Measurements from ENCODE around the gene ENPP5.

Gene ENPP5

GRCh38 chr6:46170357-46171289, at the start of gene ENPP5:
Gene ENPP5, minus strand, starts transcription at chr6:46170980. Its CDS starts 2,718 bp downstream, at chr6:46168262.
- DNase-seq (ENCODE audit: low read depth, low spot score) = no peak

GRCh38 chr6:46219661-46220060, 48.9 kb upstream of the ENPP5 start:
- no peak for DNase-seq (ENCODE audit: low read depth, low spot score)

- DNase-seq (ENCODE audit: low read depth, low spot score) = no peak
Observed at GRCh38 chr6:46218457-46218856, 47.7 kb upstream of the ENPP5 start.

- no peak for DNase-seq (ENCODE audit: low read depth, low spot score)
Observed at GRCh38 chr6:46217671-46218131, 46.9 kb upstream of the ENPP5 start.

GRCh38 chr6:46216879-46217278, 46.1 kb upstream of the ENPP5 start:
- DNase-seq (ENCODE audit: low read depth, low spot score) = no peak

GRCh38 chr6:46215777-46216176, 45.0 kb upstream of the ENPP5 start:
- no peak for DNase-seq (ENCODE audit: low read depth, low spot score)

GRCh38 chr6:46215213-46215612, 44.4 kb upstream of the ENPP5 start:
- no peak for DNase-seq (ENCODE audit: low read depth, low spot score)

- no peak for DNase-seq (ENCODE audit: low read depth, low spot score)
Observed at GRCh38 chr6:46211917-46212316, 41.1 kb upstream of the ENPP5 start.

- DNase-seq (ENCODE audit: low read depth, low spot score) = no peak
Observed at GRCh38 chr6:46210294-46210693, 39.5 kb upstream of the ENPP5 start.

GRCh38 chr6:46208303-46208702, 37.5 kb upstream of the ENPP5 start:
- DNase-seq (ENCODE audit: low read depth, low spot score) = no peak

GRCh38 chr6:46207174-46207573, 36.4 kb upstream of the ENPP5 start:
- DNase-seq (ENCODE audit: low read depth, low spot score) = no peak

- DNase-seq (ENCODE audit: low read depth, low spot score) = no peak
Observed at GRCh38 chr6:46204880-46205650, 34.3 kb upstream of the ENPP5 start.

- DNase-seq (ENCODE audit: low read depth, low spot score) = no peak
Observed at GRCh38 chr6:46203391-46204177, 32.8 kb upstream of the ENPP5 start.

GRCh38 chr6:46201702-46202101, 30.9 kb upstream of the ENPP5 start:
- DNase-seq (ENCODE audit: low read depth, low spot score) = no peak

GRCh38 chr6:46199387-46199786, 28.6 kb upstream of the ENPP5 start:
- DNase-seq (ENCODE audit: low read depth, low spot score) = no peak

GRCh38 chr6:46191961-46192360, 21.2 kb upstream of the ENPP5 start:
- DNase-seq (ENCODE audit: low read depth, low spot score) = no peak

GRCh38 chr6:46190889-46191288, 20.1 kb upstream of the ENPP5 start:
- DNase-seq (ENCODE audit: low read depth, low spot score) = no peak

- no peak for DNase-seq (ENCODE audit: low read depth, low spot score)
Observed at GRCh38 chr6:46189726-46190125, 18.9 kb upstream of the ENPP5 start.

- no peak for DNase-seq (ENCODE audit: low read depth, low spot score)
Observed at GRCh38 chr6:46186583-46186982, 15.8 kb upstream of the ENPP5 start.

- DNase-seq (ENCODE audit: low read depth, low spot score) = no peak
Observed at GRCh38 chr6:46184114-46184513, 13.3 kb upstream of the ENPP5 start.

GRCh38 chr6:46175976-46176375, 5.2 kb upstream of the ENPP5 start:
- DNase-seq (ENCODE audit: low read depth, low spot score) = no peak

- DNase-seq (ENCODE audit: low read depth, low spot score) = no peak
Observed at GRCh38 chr6:46175446-46175845, 4.7 kb upstream of the ENPP5 start.
